ENCODE results near the gene ZNF674.

ZNF674 gene

GRCh38 chrX:46571423-46572339 is 26.5 kb upstream of the ZNF674 start:
- Histone ChIP-seq H4K8ac (ENCODE audit: low read length) (no peak overlapping the region), H3K27me3 (ENCODE audit: control insufficient read depth in 1 of 2, insufficient read depth in 1 of 2, low read length in 2 of 2) (peaks cover 0 to 11% of the 10 kb centered on the region in 2 experiments), H3K4me3 (ENCODE audit: insufficient read depth in 1 of 2, low read depth in 1 of 2, low read length in 2 of 2) (no peak overlapping the region), H2AK5ac (ENCODE audit: low read length, severe bottlenecking) (no peak overlapping the region), H3K4me2 (ENCODE audit: low read length, poor library complexity, severe bottlenecking) (no peak overlapping the region), H3K27ac (ENCODE audit: low read length, poor library complexity, severe bottlenecking) (no peak overlapping the region), H2BK5ac (ENCODE audit: low read depth, low read length, poor library complexity, severe bottlenecking) (no peak overlapping the region), H3K9ac (ENCODE audit: low read length) (no peak overlapping the region), H4K91ac (ENCODE audit: low read length) (no peak overlapping the region), H3K23ac (ENCODE audit: low read length in 2 of 2) (no peak overlapping the region), H3K4me1 (ENCODE audit: control insufficient read depth, insufficient read depth, low read depth, low read length) (peaks cover 12% of the 10 kb centered on the region), H2BK12ac (ENCODE audit: low read length in 2 of 2) (no peak overlapping the region), H3K36me3 (ENCODE audit: control insufficient read depth in 1 of 2, insufficient read depth in 2 of 2, low read depth in 1 of 2, low read length in 2 of 2) (no peaks in the 10 kb centered on the region), H3K4ac (ENCODE audit: low read depth in 1 of 2, low read length in 2 of 2) (no peak overlapping the region), H2BK15ac (ENCODE audit: low read depth, poor library complexity, severe bottlenecking) (no peak overlapping the region), H3K9me3 (ENCODE audit: control insufficient read depth, low read length) (no peaks in the 10 kb centered on the region), H2AFZ (ENCODE audit: low read depth, low read length) (no peak overlapping the region), H2BK120ac (ENCODE audit: low read depth, low read length) (no peak overlapping the region), H3K79me1 (replicated peaks; ENCODE audit: low read length, poor library complexity, severe bottlenecking) (peaks cover 1% of the 10 kb centered on the region), H3K18ac (ENCODE audit: low read depth in 1 of 2, low read length in 2 of 2) (no peak overlapping the region), H3K14ac (ENCODE audit: low read length in 2 of 2) (no peak overlapping the region)
- no peak for DNase-seq
- 94% methylated on average over 5 of the region's 10 CpGs for WGBS

- no peak for DNase-seq
- no peak overlapping the region for H3K4ac ChIP-seq (ENCODE audit: low read depth in 1 of 2, low read length in 2 of 2)
- no peak overlapping the region for H4K8ac ChIP-seq (ENCODE audit: low read length)
Observed at GRCh38 chrX:46569621-46570020, 24.4 kb upstream of the ZNF674 start.

GRCh38 chrX:46567388-46567787 is 22.2 kb upstream of the ZNF674 start:
- Histone ChIP-seq H3K23ac (ENCODE audit: low read length in 2 of 2) (no peak overlapping the region), H3K4me3 (ENCODE audit: insufficient read depth in 1 of 2, low read depth in 1 of 2, low read length in 2 of 2) (no peak overlapping the region), H4K91ac (ENCODE audit: low read length) (no peak overlapping the region), H3K4me2 (ENCODE audit: low read length, poor library complexity, severe bottlenecking) (no peak overlapping the region), H3K36me3 (ENCODE audit: control insufficient read depth in 1 of 2, insufficient read depth in 2 of 2, low read depth in 1 of 2, low read length in 2 of 2) (no peaks in the 10 kb centered on the region), H3K9me3 (ENCODE audit: control insufficient read depth, low read length) (no peaks in the 10 kb centered on the region), H2BK5ac (ENCODE audit: low read depth, low read length, poor library complexity, severe bottlenecking) (no peak overlapping the region), H3K9ac (ENCODE audit: low read length) (no peak overlapping the region), H3K4me1 (ENCODE audit: control insufficient read depth, insufficient read depth, low read depth, low read length) (no peaks in the 10 kb centered on the region), H3K27me3 (ENCODE audit: control insufficient read depth in 1 of 2, insufficient read depth in 1 of 2, low read length in 2 of 2) (peaks cover 0 to 19% of the 10 kb centered on the region in 2 experiments), H3K14ac (ENCODE audit: low read length in 2 of 2) (no peak overlapping the region), H2BK120ac (ENCODE audit: low read depth, low read length) (no peak overlapping the region), H3K27ac (ENCODE audit: low read length, poor library complexity, severe bottlenecking) (no peak overlapping the region), H3K18ac (ENCODE audit: low read depth in 1 of 2, low read length in 2 of 2) (no peak overlapping the region), H3K4ac (ENCODE audit: low read depth in 1 of 2, low read length in 2 of 2) (no peak overlapping the region), H3K79me1 (replicated peaks; ENCODE audit: low read length, poor library complexity, severe bottlenecking) (no peaks in the 10 kb centered on the region), H2AK5ac (ENCODE audit: low read length, severe bottlenecking) (no peak overlapping the region), H2BK15ac (ENCODE audit: low read depth, poor library complexity, severe bottlenecking) (no peak overlapping the region), H2BK12ac (ENCODE audit: low read length in 2 of 2) (no peak overlapping the region), H2AFZ (ENCODE audit: low read depth, low read length) (no peak overlapping the region), H4K8ac (ENCODE audit: low read length) (no peak overlapping the region)
- no peak for DNase-seq

More at GRCh38 chrX:46569621-46570020, 24.4 kb upstream of the ZNF674 start:
- H3K4me3 ChIP-seq (ENCODE audit: insufficient read depth in 1 of 2, low read depth in 1 of 2, low read length in 2 of 2) = no peak overlapping the region
- H3K27ac ChIP-seq (ENCODE audit: low read length, poor library complexity, severe bottlenecking) = no peak overlapping the region
- no peak overlapping the region for H4K91ac ChIP-seq (ENCODE audit: low read length)
- no peak overlapping the region for H3K4me2 ChIP-seq (ENCODE audit: low read length, poor library complexity, severe bottlenecking)
- H2BK15ac ChIP-seq (ENCODE audit: low read depth, poor library complexity, severe bottlenecking) = no peak overlapping the region
- no peaks in the 10 kb centered on the region for H3K9me3 ChIP-seq (ENCODE audit: control insufficient read depth, low read length)
- H2BK12ac ChIP-seq (ENCODE audit: low read length in 2 of 2) = no peak overlapping the region
- H3K18ac ChIP-seq (ENCODE audit: low read depth in 1 of 2, low read length in 2 of 2) = no peak overlapping the region
- H3K4me1 ChIP-seq (ENCODE audit: control insufficient read depth, insufficient read depth, low read depth, low read length) = peaks cover 5% of the 10 kb centered on the region
- no peak overlapping the region for H2AFZ ChIP-seq (ENCODE audit: low read depth, low read length)
- no peaks in the 10 kb centered on the region for H3K36me3 ChIP-seq (ENCODE audit: control insufficient read depth in 1 of 2, insufficient read depth in 2 of 2, low read depth in 1 of 2, low read length in 2 of 2)
- H2AK5ac ChIP-seq (ENCODE audit: low read length, severe bottlenecking) = no peak overlapping the region
- H3K14ac ChIP-seq (ENCODE audit: low read length in 2 of 2) = no peak overlapping the region
- no peak overlapping the region for H3K9ac ChIP-seq (ENCODE audit: low read length)
- H2BK5ac ChIP-seq (ENCODE audit: low read depth, low read length, poor library complexity, severe bottlenecking) = no peak overlapping the region
- H3K27me3 ChIP-seq (ENCODE audit: control insufficient read depth in 1 of 2, insufficient read depth in 1 of 2, low read length in 2 of 2) = peaks cover 0 to 16% of the 10 kb centered on the region in 2 experiments
- H3K23ac ChIP-seq (ENCODE audit: low read length in 2 of 2) = no peak overlapping the region
- H2BK120ac ChIP-seq (ENCODE audit: low read depth, low read length) = no peak overlapping the region
- peaks cover 1% of the 10 kb centered on the region for H3K79me1 ChIP-seq (replicated peaks; ENCODE audit: low read length, poor library complexity, severe bottlenecking)

- Histone ChIP-seq H2BK15ac (ENCODE audit: low read depth, poor library complexity, severe bottlenecking) (no peak overlapping the region), H2BK5ac (ENCODE audit: low read depth, low read length, poor library complexity, severe bottlenecking) (no peak overlapping the region), H3K23ac (ENCODE audit: low read length in 2 of 2) (no peak overlapping the region), H2BK12ac (ENCODE audit: low read length in 2 of 2) (no peak overlapping the region), H3K27ac (ENCODE audit: low read length, poor library complexity, severe bottlenecking) (no peak overlapping the region), H3K79me1 (replicated peaks; ENCODE audit: low read length, poor library complexity, severe bottlenecking) (no peaks in the 10 kb centered on the region), H3K27me3 (ENCODE audit: control insufficient read depth in 1 of 2, insufficient read depth in 1 of 2, low read length in 2 of 2) (peaks cover 0 to 11% of the 10 kb centered on the region in 2 experiments), H4K8ac (ENCODE audit: low read length) (no peak overlapping the region), H3K36me3 (ENCODE audit: control insufficient read depth in 1 of 2, insufficient read depth in 2 of 2, low read depth in 1 of 2, low read length in 2 of 2) (no peaks in the 10 kb centered on the region), H3K14ac (ENCODE audit: low read length in 2 of 2) (no peak overlapping the region), H3K18ac (ENCODE audit: low read depth in 1 of 2, low read length in 2 of 2) (no peak overlapping the region), H4K91ac (ENCODE audit: low read length) (no peak overlapping the region), H3K4ac (ENCODE audit: low read depth in 1 of 2, low read length in 2 of 2) (no peak overlapping the region), H2AK5ac (ENCODE audit: low read length, severe bottlenecking) (no peak overlapping the region), H3K4me3 (ENCODE audit: insufficient read depth in 1 of 2, low read depth in 1 of 2, low read length in 2 of 2) (no peak overlapping the region), H3K4me1 (ENCODE audit: control insufficient read depth, insufficient read depth, low read depth, low read length) (no peaks in the 10 kb centered on the region), H2BK120ac (ENCODE audit: low read depth, low read length) (no peak overlapping the region), H3K9ac (ENCODE audit: low read length) (no peak overlapping the region), H3K4me2 (ENCODE audit: low read length, poor library complexity, severe bottlenecking) (no peak overlapping the region), H2AFZ (ENCODE audit: low read depth, low read length) (no peak overlapping the region), H3K9me3 (ENCODE audit: control insufficient read depth, low read length) (no peaks in the 10 kb centered on the region)
- no peak for DNase-seq
- WGBS = 73% methylated on average over 4 of the region's 6 CpGs
Observed at GRCh38 chrX:46561824-46562657, 16.8 kb upstream of the ZNF674 start.

Measured in mesenchymal stem cell (in vitro differentiated cells and primary cell).